CD4-positive, alpha-beta T cell treated with Interferon alpha-2 for 1 hour (primary cell): ENCODE data around the gene TRIM47.
A peak's percentile ranks its signal among the peaks of the same experiment; 100 is the strongest.

Experiments used
- DNase-seq, 2 donors: peaks; one replicate each; pipeline ENCODE4 v3.0.0-alpha.2; 2020 to 2022

TRIM47 gene

GRCh38 chr17:75828076-75828400 is 50.3 kb downstream of the TRIM47 start:
- DNase-seq = no peak

GRCh38 chr17:75827308-75828075 is 50.9 kb downstream of the TRIM47 start:
- DNase-seq = peak; percentile 57 to 81

- no peak for DNase-seq
Observed at GRCh38 chr17:75826561-75827307, 51.6 kb downstream of the TRIM47 start.

GRCh38 chr17:75825748-75826370 is 52.5 kb downstream of the TRIM47 start:
- no peak for DNase-seq

- no peak for DNase-seq
Observed at GRCh38 chr17:75825149-75825552, 53.2 kb downstream of the TRIM47 start.

- DNase-seq = no peak
Observed at GRCh38 chr17:75824666-75825065, 53.7 kb downstream of the TRIM47 start.
